Liver (tissue), 9 donors: Measurements from ENCODE around the gene PCDH12. TPM values are rescaled to one million over a fixed set of nuclear protein-coding genes. Genes with fewer than 3 reads are reported as not detected.

Source experiments
- DNase-seq: peaks from one replicate; pipeline ENCODE4 v3.0.0-alpha.2; 2017; ENCODE audit warnings: low spot score
- H3K27ac ChIP-seq, 2 donors: one replicate each; pipeline ENCODE4 v1.7.0; 2013; ENCODE audit warnings: inconsistent platforms in 2 of 2, low read length in 2 of 2, control low read depth in 1 of 2, low read depth in 1 of 2, mild to moderate bottlenecking in 1 of 2
- H3K27me3 ChIP-seq, 4 donors: one replicate each; pipeline versions ENCODE4 v1.6.1 to v1.7.0; 2013; ENCODE audit warnings: low read length in 3 of 4, inconsistent platforms in 1 of 4, mild to moderate bottlenecking in 1 of 4, moderate library complexity in 1 of 4; ENCODE audit not compliant: control insufficient read depth in 4 of 4, insufficient read depth in 4 of 4
- H3K36me3 ChIP-seq, 4 donors: one replicate each; pipeline versions ENCODE4 v1.6.1 to v1.7.0; 2013; ENCODE audit warnings: low read length in 3 of 4, mild to moderate bottlenecking in 3 of 4, low read depth in 1 of 4, moderate library complexity in 1 of 4; ENCODE audit not compliant: control insufficient read depth in 4 of 4, insufficient read depth in 3 of 4
- H3K4me1 ChIP-seq, 4 donors: one replicate each; pipeline versions ENCODE4 v1.6.1 to v1.7.0; 2013; ENCODE audit warnings: low read length in 3 of 4, mild to moderate bottlenecking in 3 of 4, moderate library complexity in 1 of 4; ENCODE audit not compliant: control insufficient read depth in 4 of 4, insufficient read depth in 4 of 4
- H3K4me3 ChIP-seq, 3 donors: one replicate each; pipeline versions ENCODE4 v1.6.1 to v1.7.0; 2013; ENCODE audit warnings: low read length in 3 of 3, control low read depth in 1 of 3, low read depth in 1 of 3, mild to moderate bottlenecking in 1 of 3
- H3K9ac ChIP-seq, 2 donors: one replicate each; pipeline ENCODE4 v1.7.0; 2013; ENCODE audit warnings: low read length in 2 of 2, mild to moderate bottlenecking in 2 of 2, moderate library complexity in 2 of 2, control low read depth in 1 of 2, low read depth in 1 of 2
- H3K9me3 ChIP-seq, 4 donors: one replicate each; pipeline versions ENCODE4 v1.6.1 to v1.7.0; 2013; ENCODE audit warnings: low read length in 3 of 4; ENCODE audit not compliant: control insufficient read depth in 4 of 4
- ATF3 ChIP-seq: IDR thresholded peaks from 2 replicates; pipeline ENCODE4 v1.6.1; 2016; ENCODE audit warnings: antibody characterized with exemption
- CTCF ChIP-seq: fragments of 150-350 bp; IDR thresholded peaks from 2 replicates; pipeline ENCODE4 v1.5.1; 2017; ENCODE audit warnings: improper control_type of control experiment, low read depth, low read length; ENCODE audit not compliant: missing input control
- EGR1 ChIP-seq, 2 donors: IDR thresholded peaks; 2 replicates each; pipeline ENCODE4 v1.6.1; 2016 to 2018; ENCODE audit warnings: antibody characterized with exemption in 2 of 2, low read depth in 2 of 2
- FOXA1 ChIP-seq: IDR thresholded peaks from 2 replicates; pipeline ENCODE4 v1.6.1; 2016; ENCODE audit warnings: antibody characterized with exemption
- FOXA2 ChIP-seq: IDR thresholded peaks from 2 replicates; pipeline ENCODE4 v1.6.1; 2016; ENCODE audit warnings: antibody characterized with exemption
- GABPA ChIP-seq, 2 donors: IDR thresholded peaks in 1 of 2; conservative IDR thresholded peaks in 1 of 2; 2 replicates each; pipeline ENCODE4 v1.6.1; 2016; ENCODE audit warnings: antibody characterized with exemption in 2 of 2, mild to moderate bottlenecking in 1 of 2, moderate library complexity in 1 of 2
- HNF4A ChIP-seq, 2 donors: conservative IDR thresholded peaks; 2 replicates each; pipeline ENCODE4 v1.6.1; 2016; ENCODE audit warnings: antibody characterized with exemption in 2 of 2, mild to moderate bottlenecking in 2 of 2
- HNF4G ChIP-seq: IDR thresholded peaks from 2 replicates; pipeline ENCODE4 v1.6.1; 2016; ENCODE audit warnings: antibody characterized with exemption
- MAX ChIP-seq: IDR thresholded peaks from 2 replicates; pipeline ENCODE4 v1.6.1; 2016; ENCODE audit warnings: antibody characterized with exemption
- NR2F2 ChIP-seq: IDR thresholded peaks from 2 replicates; pipeline ENCODE4 v1.6.1; 2016; ENCODE audit warnings: antibody characterized with exemption
- RAD21 ChIP-seq, 2 donors: IDR thresholded peaks; 2 replicates each; pipeline ENCODE4 v1.6.1; 2016; ENCODE audit warnings: antibody characterized with exemption in 2 of 2, mild to moderate bottlenecking in 2 of 2
- REST ChIP-seq: IDR thresholded peaks from 2 replicates; pipeline ENCODE4 v1.6.1; 2016; ENCODE audit warnings: antibody characterized with exemption, mild to moderate bottlenecking
- RXRA ChIP-seq, 2 donors: IDR thresholded peaks; 2 replicates each; pipeline ENCODE4 v1.6.1; 2017 to 2018; ENCODE audit warnings: antibody characterized with exemption in 2 of 2, mild to moderate bottlenecking in 1 of 2
- SP1 ChIP-seq: IDR thresholded peaks from 2 replicates; pipeline ENCODE4 v1.6.1; 2018; ENCODE audit warnings: antibody characterized with exemption, mild to moderate bottlenecking
- TAF1 ChIP-seq: conservative IDR thresholded peaks from 2 replicates; pipeline ENCODE4 v1.6.1; 2016; ENCODE audit warnings: antibody characterized with exemption, mild to moderate bottlenecking
- YY1 ChIP-seq: IDR thresholded peaks from 2 replicates; pipeline ENCODE4 v1.6.1; 2016; ENCODE audit warnings: antibody characterized with exemption, mild to moderate bottlenecking
- WGBS: extraction: QIAGEN DNeasy Blood & Tissue Kit; methylation state at CpG from one replicate; pipeline ENCODE4 v1.1.7; 2013; 5-methylcytosine and 5-hydroxymethylcytosine counted together
- polyA plus RNA-seq, 2 donors: library from polyadenylated mRNA; stranded (reverse) in 1 of 2; unstranded in 1 of 2; fragments of 200-250 nt in 1 of 2; fragments of >200 nt in 1 of 2; fragmentation: Nextera tagmentation in 1 of 2; extraction: Ambion mirVana in 1 of 2; gene quantifications; one replicate each; pipeline versions ENCODE4 v1.2.1 to v1.2.3, GENCODE V29; 2013 to 2015
- total RNA-seq, 2 donors: library from RNA; depleted of rRNA; stranded (reverse); fragments of >200 nt; gene quantifications; one replicate each; pipeline ENCODE4 v1.2.3, GENCODE V29; 2014
- donor health status: healthy.
- donor health status: healthy.
- donor health status: healthy.
- donor health status: healthy.
- donor health status: healthy.

The PCDH12 gene
- total and polyA plus RNA-seq, 4 donors = 0.74 to 4.9 (median 3.8) TPM

GRCh38 chr5:141906972-141907371 is 51.0 kb downstream of the PCDH12 start (continued):
- no peak for TF ChIP-seq CTCF
- TF ChIP-seq YY1 = no peak
- no peak for TF ChIP-seq RXRA (IDR thresholded peaks at IDR 0.05)

- Histone ChIP-seq H3K36me3 (no peaks in the 10 kb centered on the region), H3K27me3 (no peaks in the 10 kb centered on the region), H3K4me3 (no peak overlapping the region), H3K4me1 (no peaks in the 10 kb centered on the region), H3K27ac (no peak overlapping the region), H3K9ac (no peak overlapping the region), H3K9me3 (no peaks in the 10 kb centered on the region)
- DNase-seq = no peak
- TF ChIP-seq EGR1 (IDR thresholded peaks at IDR 0.05; ENCODE audit: low read depth in 2 of 2) (no peak), HNF4A (conservative IDR thresholded peaks at IDR 0.05) (no peak), HNF4G (no peak), RXRA (IDR thresholded peaks at IDR 0.05) (no peak), CTCF (no peak), YY1 (no peak), NR2F2 (no peak), REST (no peak), RAD21 (IDR thresholded peaks at IDR 0.05) (no peak), FOXA2 (no peak), ATF3 (no peak), MAX (no peak), FOXA1 (no peak), TAF1 (no peak), SP1 (no peak), GABPA (IDR thresholded peaks at IDR 0.05 in 1 of 2, conservative IDR thresholded peaks at IDR 0.05 in 1 of 2) (no peak)
- WGBS = 91% methylated on average over 1 of the region's 1 CpG
Measured at GRCh38 chr5:141906517-141906916, 51.5 kb downstream of the PCDH12 start.
